Raji (cell line): Measurements from ENCODE around the gene CTLA4.

Source experiments
- POLR2A ChIP-seq: IDR thresholded peaks from 2 replicates; pipeline ENCODE4 v1.6.1; 2011; ENCODE audit warnings: low read depth, low read length, control low read depth; ENCODE audit not compliant: insufficient read depth

CTLA4 gene

DNA sequence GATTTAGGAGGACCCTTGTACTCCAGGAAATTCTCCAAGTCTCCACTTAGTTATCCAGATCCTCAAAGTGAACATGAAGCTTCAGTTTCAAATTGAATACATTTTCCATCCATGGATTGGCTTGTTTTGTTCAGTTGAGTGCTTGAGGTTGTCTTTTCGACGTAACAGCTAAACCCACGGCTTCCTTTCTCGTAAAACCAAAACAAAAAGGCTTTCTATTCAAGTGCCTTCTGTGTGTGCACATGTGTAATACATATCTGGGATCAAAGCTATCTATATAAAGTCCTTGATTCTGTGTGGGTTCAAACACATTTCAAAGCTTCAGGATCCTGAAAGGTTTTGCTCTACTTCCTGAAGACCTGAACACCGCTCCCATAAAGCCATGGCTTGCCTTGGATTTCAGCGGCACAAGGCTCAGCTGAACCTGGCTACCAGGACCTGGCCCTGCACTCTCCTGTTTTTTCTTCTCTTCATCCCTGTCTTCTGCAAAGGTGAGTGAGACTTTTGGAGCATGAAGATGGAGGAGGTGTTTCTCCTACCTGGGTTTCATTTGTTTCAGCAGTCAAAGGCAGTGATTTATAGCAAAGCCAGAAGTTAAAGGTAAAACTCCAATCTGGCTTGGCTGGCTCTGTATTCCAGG is at the start of gene CTLA4:
CTLA4 (plus strand) TSS at position 211 of the 640 bp plus-strand sequence; CDS start at position 383, 172 bp downstream.
- TF ChIP-seq POLR2A = no peak

DNA sequence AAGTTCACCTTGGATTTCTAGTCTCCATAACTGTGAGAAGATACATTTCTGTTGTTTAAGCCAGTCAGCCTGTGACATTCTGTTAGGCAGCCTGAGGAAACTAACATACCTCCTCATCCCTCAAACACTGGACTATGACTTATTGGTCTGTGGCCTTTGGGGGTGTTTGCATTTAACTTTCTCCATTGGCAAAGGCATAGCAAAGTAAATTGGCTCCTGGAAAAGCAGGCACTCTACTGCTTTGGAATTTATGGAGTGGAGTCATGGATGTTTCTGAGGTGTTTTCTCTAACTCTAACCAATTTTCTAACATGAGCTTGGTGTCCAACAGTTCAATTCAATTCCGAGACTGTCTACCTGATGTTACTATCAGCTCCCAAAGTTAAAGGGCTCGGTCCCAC is 48.9 kb upstream of the CTLA4 start:
- TF ChIP-seq POLR2A = no peak

DNA sequence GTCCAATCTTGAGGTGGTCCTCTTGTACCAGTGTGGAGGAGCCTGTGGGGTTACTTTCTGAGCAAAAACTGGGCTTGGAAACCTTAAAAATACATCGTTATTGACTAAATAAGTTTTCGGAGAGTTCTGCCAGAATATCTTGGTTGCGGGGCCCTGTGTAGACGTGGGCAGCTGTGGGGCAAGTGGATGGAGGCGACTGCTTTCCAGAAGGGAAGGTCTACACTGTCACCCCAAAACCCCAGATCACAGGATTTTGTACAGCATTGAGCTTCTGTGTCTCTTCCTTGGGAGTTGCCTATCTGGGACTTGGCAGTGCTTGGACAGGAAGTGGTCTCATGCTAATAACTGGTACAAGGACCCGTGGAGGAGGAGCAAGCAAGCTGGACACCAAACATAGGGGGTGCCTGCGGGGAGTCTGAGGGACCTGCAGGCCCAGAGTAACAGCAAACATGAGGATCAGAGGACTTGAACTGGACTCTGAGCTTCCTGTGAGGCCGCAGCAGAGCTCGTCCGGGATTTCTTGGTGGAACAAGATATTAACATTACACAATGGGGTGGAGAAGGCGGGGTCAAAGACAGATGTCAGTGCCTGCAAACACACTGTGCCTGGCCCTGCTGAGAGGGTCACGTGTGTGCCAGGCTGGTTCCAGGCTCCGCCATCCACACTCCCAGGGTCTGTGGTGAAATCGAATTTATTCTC is 48.0 kb upstream of the CTLA4 start:
- no peak for TF ChIP-seq POLR2A

DNA sequence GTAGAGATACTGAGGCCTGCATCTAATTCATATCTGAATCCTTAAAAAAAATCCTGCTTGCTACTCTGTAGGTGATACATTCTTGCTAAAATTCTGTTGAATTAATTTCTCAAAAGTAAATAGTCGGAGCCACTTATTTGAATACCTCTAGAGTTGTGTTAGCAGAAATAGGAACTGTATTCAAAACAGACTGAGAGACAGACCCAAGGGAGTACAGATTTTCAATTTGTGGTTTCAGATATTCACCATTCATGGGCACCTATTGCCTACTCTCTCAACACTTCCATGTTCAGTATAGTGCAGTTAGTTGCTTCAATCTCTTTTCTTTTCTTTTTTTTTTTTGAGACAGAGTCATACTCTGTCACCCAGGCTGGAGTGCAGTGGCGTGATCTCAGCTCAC is 46.6 kb upstream of the CTLA4 start:
- TF ChIP-seq POLR2A = no peak

DNA sequence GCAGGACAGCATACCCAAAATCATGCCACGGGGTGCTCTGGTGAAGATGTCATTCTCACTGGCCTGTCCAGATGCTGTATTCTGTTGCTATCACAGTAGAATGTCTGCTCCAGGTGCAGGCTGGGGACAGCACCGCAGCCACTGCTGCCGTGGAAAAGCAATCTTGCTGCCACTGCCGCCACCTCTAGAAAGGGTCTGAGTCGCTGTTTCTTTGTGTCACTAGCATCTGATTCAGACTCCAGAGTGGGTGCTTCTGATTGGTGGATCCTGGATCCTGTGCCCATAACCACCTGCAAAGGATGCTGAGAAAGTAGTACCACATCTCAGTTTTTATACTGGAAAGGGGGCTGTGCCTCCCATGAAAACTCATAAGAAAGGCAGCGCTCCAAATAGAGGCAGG is 45.3 kb upstream of the CTLA4 start:
- no peak for TF ChIP-seq POLR2A

DNA sequence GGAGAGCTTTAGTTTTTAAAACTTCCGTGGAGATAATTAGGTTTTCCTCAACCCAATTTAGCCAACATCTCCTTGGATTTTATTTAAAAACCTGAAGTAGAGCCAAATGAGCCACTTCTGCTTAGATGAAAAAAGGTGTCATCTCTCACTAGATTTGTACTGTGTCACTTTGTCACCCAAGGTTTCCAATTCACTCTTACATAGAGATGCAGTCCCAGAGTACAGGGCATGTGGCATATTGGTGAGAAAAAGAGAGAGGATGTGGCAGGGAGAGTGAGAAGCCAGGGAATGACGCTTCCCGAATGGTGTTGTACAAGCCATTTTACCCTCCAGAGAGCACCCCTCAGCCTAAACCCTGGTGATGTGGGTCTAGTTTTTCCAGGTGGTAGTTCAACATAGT is 44.4 kb upstream of the CTLA4 start:
- no peak for TF ChIP-seq POLR2A

DNA sequence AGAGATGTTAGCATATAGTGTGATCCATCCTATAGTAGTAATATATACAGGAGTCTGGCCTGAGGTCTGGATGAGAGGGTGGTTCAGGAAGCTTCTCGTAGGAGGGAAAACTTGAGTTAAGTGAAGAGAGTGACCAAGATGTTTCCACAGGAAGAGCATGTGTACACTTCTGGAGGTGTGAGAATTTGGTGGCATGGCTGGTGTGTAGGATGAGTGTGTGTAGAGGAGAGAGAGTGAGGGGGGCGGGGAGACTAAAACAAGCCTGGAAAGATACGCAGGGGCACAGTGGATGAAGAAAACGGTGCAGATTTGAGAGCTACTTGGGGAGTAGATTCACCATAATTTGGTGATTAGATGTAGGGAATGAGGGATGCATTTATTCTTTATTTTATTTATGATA is 43.5 kb upstream of the CTLA4 start:
- no peak for TF ChIP-seq POLR2A

DNA sequence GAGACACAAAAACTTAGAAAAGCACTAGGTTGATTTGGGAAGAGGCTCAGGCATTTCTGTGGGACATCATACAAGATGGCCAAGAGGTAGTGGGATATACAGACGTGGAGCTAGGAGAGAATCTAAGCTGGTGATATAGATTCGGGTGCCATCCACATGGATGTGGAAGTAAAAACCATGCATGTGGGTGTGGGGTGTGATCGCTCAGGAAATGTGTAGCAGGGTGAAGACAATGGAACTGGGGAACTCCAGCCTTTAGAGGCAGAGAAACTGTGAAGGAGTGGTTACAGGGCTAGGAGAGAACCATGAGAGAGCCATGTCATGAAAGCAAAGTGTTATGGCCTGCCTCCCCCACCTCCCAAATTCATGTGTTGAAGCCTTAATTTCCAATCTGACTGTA is 43.0 kb upstream of the CTLA4 start:
- TF ChIP-seq POLR2A = no peak

DNA sequence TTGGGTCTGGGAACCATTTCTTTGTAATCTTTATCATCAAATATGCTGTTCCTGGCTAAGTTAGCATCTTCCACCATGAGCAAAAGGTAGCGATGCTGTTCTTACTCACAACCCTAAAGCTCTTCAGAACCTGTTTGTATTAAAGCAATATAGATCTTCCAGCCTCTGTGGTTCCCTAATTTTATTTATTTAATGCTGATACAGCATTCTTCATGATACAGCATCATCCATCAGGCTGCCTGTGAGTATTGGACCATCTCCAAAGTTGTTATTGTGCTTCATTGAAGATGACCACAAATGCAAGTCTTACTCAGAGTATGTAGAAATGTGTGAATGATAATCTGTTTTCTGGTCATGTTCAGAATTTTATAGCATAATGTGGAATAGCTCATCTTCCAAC is 40.9 kb upstream of the CTLA4 start:
- TF ChIP-seq POLR2A = no peak

DNA sequence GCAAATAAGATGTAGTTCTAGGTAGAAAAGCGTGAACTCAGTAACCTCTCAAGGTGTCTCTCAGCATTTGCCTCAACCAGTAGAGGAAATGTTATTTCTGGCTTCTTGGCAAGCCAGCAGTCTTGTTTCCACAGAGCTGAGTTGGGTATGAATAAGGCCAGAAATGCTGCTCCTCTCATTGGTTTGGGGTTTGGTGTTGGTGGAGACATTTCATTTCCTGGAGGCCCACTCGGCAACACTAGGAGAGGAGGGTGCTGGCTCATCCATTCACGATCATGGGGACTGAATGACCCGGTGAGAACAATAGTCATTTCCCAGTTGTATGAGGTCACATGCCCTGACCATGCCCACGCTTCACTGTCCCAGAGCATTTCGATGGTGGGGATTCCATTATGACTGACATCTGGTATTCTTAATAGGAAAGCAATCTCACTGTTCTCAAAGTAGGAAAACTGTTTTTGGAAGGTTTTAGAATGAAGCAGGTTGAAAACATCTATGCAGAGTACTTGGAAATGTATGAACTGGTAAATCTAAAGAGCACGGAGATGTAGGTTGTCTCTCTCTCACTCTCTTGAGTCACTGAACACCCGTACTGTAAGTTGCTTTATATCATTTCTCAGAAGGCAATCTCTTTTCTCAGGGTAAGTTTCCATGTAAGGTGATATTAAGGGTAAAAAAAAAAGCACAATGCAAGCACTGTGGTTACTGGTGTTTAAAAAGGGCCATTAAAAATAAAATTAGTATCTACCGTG is 37.1 kb upstream of the CTLA4 start:
- no peak for TF ChIP-seq POLR2A

DNA sequence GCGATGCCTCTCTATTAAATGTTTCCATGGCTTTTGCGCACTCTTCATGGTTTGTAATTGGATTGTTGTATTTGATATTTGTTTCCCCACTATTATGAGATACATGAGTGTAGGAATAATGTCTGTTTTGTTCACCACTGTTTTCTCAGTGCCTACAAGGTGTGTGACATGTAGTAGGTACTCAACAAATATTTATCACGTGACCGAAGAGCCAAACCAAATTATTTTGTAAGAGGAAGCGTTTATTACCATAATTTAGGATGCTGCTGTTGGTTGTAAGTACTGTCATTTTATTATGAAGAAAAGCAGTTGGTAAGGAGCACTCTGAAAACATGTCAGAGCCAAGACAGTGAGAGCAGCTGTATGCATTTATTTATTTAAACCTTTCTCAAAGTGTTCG is 32.2 kb upstream of the CTLA4 start:
- TF ChIP-seq POLR2A = no peak

DNA sequence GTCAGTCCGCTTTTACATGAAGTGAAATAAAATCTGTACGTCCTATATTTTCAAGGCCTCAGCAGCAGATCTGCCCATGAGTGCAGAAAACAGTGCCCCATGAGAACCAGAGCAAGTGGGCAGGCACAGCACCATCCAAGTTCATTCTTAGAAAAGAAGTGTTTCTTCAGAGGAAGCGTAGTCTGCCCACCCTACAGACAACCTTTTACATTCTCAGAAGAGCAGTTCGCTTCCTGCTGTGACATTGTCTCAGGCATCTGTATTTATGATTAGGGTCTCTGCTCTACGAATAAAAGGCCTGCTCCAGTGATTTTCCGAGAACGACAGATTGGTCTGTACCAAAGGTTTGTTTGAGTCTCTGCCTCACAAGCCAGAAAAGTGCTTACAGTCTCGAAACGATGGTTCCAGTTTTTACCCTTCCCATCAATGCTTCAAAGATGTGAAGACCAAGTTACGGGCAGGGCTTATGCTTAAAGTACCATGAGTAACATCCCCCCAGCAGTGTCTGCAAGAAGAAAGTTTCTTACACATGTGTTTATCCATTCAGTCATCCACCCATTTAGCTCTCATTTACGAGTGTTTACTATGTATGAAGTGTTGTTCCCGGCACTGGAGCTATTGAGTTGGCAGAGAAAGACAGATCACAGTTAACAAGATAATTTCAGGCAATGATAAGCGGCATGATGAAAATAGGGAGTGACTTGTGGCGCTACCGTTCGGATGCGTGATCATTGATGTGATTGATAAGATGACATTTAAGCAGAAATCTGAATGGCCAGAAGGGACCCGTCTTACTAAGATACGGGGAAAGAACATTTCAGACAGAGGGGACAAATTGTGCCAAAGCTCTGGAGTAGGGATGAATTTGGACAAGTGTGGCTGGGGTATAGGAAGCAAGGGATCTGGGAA is 31.4 kb upstream of the CTLA4 start:
- TF ChIP-seq POLR2A = no peak

DNA sequence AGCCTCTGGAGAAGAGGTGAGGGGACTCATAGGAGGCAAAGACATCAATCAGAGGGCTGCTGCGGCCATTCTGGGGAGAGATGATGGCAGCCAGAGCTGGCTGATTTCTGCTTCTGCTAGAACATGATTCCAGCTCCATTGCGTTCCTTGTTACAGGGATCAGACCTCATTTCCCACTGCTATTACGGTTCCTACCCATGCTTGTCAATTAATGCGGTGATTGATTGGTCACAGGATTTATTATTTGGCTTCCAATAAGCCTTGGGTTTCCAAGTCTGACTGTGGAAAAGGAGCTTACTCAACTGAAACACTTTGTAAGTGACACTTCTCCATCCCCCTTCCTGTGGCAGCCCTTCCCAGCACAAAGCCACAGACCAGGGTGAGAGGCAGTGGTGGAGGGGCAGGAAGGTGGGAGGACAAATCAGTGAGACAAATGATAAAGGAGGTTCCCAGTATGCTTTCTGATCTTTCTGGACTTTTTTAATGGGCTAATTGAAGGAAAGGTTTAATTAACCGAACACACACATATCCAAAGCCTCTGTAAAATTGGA is 26.8 kb upstream of the CTLA4 start:
- no peak for TF ChIP-seq POLR2A

DNA sequence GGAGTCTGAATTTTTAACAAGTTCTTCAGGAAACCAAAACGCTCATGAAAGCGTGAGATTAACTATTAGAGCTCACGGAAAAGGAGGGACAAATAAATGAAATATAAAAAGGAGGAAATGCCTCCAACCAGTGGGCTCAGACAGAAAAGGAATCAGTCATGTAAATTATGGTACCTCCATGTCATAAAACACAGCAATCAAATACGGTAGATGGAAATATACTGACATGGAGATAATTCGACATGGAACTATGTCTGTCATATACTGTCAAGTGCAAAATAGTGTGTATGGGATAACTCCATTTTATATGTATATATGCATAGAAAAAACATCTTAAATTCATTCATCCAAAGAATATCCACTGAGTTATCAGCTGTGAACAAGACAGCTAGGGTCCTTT is 25.9 kb upstream of the CTLA4 start:
- TF ChIP-seq POLR2A = no peak

DNA sequence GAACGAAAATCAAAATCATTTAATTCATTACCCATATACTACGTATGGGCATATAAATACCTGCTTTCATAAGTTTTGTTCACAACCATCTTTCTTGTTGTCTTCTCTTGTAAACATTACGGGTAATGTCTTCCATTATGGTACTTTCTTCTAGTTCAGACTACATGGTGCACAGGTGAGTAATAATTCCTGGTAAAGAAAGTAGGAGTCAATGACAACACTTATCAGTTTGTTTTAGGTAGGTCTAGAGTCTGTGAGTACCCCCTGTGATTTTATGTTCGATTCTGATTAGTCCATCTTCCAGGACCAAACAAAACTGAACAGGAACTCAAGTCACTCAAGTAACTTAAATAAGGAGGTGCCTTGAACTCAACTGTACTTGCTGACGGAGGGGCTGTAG is 25.2 kb upstream of the CTLA4 start:
- no peak for TF ChIP-seq POLR2A
